Retinal pigment epithelial cell (primary cell): ENCODE measurements around the gene NMUR1.
A peak's percentile ranks its signal among the peaks of the same experiment; 100 is the strongest.

Experiments used
- DNase-seq: peaks from one replicate; pipeline ENCODE4 v3.0.0-alpha.2; 2010; ENCODE audit warnings: low read depth
- H3K4me3 ChIP-seq: 2 replicates; pipeline ENCODE4 v1.5.1; 2011; ENCODE audit warnings: mild to moderate bottlenecking, low read length, control low read depth, moderate library complexity
- TF ChIP-seq, protein P1 (sequence below): conservative IDR thresholded peaks from 2 replicates; pipeline ENCODE4 v1.5.1; 2011; ENCODE audit warnings: low read depth, low read length, control low read depth, inconsistent platforms

Gene NMUR1

DNA sequence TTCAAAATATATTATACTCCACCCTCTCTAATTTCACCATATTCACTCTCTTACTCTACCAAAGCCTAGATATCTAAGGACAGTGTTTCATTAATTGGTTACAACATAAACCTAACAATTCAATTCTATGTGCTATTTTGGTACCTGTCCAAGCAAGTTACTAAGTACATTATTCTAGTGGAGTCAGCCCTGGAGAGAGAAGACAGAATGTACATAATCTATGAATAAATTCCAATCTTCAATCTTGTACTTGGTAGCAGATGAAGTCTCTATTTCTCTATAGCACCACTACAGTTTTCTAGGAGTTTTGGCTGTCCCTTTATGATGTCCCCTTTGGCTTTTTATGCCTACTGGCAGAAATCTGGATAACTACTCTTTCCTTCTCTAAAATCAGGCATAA, 27.6 kb downstream of the NMUR1 start:
- no peak overlapping the region for H3K4me3 ChIP-seq
- TF ChIP-seq, protein P1, sequence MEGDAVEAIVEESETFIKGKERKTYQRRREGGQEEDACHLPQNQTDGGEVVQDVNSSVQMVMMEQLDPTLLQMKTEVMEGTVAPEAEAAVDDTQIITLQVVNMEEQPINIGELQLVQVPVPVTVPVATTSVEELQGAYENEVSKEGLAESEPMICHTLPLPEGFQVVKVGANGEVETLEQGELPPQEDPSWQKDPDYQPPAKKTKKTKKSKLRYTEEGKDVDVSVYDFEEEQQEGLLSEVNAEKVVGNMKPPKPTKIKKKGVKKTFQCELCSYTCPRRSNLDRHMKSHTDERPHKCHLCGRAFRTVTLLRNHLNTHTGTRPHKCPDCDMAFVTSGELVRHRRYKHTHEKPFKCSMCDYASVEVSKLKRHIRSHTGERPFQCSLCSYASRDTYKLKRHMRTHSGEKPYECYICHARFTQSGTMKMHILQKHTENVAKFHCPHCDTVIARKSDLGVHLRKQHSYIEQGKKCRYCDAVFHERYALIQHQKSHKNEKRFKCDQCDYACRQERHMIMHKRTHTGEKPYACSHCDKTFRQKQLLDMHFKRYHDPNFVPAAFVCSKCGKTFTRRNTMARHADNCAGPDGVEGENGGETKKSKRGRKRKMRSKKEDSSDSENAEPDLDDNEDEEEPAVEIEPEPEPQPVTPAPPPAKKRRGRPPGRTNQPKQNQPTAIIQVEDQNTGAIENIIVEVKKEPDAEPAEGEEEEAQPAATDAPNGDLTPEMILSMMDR, result no peak
- DNase-seq, result no peak

DNA sequence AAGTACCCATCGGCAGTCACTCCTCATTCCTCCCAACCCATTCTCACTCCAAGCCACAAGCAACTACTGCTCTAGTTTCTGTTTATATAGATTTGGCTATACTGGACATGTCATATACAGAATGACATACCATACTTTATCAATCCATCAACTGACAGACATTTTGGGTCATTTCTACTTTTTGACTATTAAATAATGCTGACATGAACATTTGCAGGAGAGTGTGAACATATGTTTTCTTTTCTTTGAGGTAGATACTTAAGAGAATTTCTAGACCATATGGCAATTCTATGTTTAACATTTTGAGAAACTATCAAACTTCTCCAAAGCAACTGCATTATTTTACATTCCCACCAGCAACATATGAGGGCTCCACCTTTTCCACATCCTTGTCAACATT, 32.6 kb downstream of the NMUR1 start:
- TF ChIP-seq, protein P1, result no peak
- no peak overlapping the region for H3K4me3 ChIP-seq
- DNase-seq, result no peak

GRCh38 chr2:231494669-231495068, 35.6 kb downstream of the NMUR1 start:
- TF ChIP-seq, protein P1, result no peak
- no peak overlapping the region for H3K4me3 ChIP-seq
- no peak for DNase-seq

GRCh38 chr2:231490801-231491200, 39.4 kb downstream of the NMUR1 start:
- H3K4me3 ChIP-seq, result no peak overlapping the region
- TF ChIP-seq, protein P1, result no peak
- no peak for DNase-seq

GRCh38 chr2:231489990-231490389, 40.3 kb downstream of the NMUR1 start:
- no peak overlapping the region for H3K4me3 ChIP-seq
- TF ChIP-seq, protein P1, result peak; percentile 29
- DNase-seq, result no peak

- DNase-seq, result no peak
- no peak overlapping the region for H3K4me3 ChIP-seq
- TF ChIP-seq, protein P1, result no peak
Observed at GRCh38 chr2:231488331-231488730, 41.9 kb downstream of the NMUR1 start.

DNA sequence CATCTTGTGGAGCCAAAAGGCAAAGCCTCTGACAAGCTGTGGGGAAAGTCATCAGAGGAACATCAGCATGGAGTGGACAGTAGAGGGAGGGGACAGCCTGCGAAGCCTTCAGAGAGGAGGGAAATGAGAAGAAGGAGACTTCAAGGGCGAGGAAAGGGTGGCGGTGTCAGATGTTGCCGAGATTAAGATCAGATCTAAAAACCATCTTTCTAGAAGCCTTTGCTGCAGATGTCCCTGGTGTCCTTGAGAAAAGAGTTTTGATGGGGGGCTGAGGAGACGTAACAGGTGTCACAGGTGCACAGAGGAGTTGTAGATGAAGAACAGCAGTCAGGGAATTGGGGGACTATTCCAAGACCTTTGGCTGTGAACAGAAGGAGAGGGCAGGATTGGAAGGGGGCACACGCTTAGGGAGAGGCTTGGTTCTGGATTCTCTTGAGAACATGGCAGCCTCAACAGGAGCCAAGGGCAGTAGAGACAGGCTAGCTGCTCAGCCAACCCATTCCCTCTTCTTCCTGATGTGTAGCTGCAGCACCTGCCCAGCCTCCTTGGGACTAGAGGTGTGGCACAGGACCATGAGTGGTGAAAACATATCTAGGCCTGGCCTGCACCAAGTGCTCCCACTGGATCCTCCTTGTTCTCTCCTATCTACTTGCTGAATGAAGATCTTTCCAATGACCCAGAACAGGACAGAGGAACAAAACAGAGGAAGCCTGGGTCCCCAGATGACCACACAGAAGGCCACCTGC, 43.2 kb downstream of the NMUR1 start:
- no peak for DNase-seq
- TF ChIP-seq, protein P1, result no peak
- no peak overlapping the region for H3K4me3 ChIP-seq
